HFF-Myc (cell line): ENCODE measurements around the gene CHRM5.
"Not testable (repeated sequence)": the region's sequence is repeated elsewhere in the genome, so short reads cannot be mapped to it uniquely, and the experiment has no call there.

Experiments used
- DNase-seq: peaks from one replicate; pipeline ENCODE4 v3.0.0-alpha.2; 2011; ENCODE audit warnings: low read depth; ENCODE audit errors: extremely low read depth
- H3K4me3 ChIP-seq: replicated peaks from 2 replicates; pipeline ENCODE4 v1.5.1; 2011; ENCODE audit warnings: low read depth, mild to moderate bottlenecking, control low read depth, low read length
- TF ChIP-seq, protein P1 (sequence below): IDR thresholded peaks from 2 replicates; pipeline ENCODE4 v1.5.1; 2012; ENCODE audit warnings: mild to moderate bottlenecking, low read depth, low read length, control low read depth; ENCODE audit errors: missing control alignments

Gene CHRM5

DNA sequence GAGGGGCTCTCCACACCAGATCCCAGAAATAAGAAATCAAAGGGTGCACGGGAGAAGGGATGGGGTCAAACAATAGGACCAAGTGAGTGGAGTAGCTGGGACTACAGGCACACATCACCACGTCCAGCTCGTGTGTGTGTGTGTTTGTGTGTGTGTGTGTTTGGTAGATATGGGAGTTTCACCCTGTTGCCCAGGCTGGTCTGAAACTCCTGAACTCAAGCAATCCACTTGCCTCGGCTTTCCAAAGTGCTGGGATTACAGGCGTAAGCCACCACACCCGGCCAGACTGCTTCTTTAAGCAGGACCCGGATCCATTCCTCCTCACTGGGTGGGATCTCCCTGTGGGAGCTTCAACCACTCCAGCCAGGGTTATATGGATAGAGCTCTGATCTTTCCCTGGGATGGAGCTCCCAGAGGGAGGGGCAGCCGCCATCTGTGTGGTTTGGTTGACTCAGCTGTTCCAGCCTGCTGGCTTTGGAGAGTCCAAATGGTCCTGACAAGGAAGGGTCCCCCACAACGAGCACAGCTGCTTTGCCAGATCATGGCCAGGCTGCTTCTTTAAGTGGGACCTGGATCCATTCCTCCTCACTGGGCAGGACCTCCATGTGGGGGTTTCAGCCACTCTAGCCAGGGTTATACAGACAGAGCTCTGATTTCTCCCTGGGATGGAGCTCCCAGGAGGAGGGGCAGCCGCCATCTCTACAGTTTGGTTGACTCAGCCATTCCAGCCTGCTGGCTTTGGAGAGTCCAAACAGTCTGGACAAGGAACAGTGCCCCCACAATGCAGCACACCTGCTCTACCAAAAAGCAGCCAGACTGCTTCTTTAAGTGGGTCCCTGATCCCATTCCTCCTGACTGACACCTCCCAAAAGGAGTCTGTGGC is 79.8 kb downstream of the CHRM5 start:
- no peak for DNase-seq
- TF ChIP-seq, protein P1, sequence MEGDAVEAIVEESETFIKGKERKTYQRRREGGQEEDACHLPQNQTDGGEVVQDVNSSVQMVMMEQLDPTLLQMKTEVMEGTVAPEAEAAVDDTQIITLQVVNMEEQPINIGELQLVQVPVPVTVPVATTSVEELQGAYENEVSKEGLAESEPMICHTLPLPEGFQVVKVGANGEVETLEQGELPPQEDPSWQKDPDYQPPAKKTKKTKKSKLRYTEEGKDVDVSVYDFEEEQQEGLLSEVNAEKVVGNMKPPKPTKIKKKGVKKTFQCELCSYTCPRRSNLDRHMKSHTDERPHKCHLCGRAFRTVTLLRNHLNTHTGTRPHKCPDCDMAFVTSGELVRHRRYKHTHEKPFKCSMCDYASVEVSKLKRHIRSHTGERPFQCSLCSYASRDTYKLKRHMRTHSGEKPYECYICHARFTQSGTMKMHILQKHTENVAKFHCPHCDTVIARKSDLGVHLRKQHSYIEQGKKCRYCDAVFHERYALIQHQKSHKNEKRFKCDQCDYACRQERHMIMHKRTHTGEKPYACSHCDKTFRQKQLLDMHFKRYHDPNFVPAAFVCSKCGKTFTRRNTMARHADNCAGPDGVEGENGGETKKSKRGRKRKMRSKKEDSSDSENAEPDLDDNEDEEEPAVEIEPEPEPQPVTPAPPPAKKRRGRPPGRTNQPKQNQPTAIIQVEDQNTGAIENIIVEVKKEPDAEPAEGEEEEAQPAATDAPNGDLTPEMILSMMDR, result no peak
- no peak overlapping the region for H3K4me3 ChIP-seq

DNA sequence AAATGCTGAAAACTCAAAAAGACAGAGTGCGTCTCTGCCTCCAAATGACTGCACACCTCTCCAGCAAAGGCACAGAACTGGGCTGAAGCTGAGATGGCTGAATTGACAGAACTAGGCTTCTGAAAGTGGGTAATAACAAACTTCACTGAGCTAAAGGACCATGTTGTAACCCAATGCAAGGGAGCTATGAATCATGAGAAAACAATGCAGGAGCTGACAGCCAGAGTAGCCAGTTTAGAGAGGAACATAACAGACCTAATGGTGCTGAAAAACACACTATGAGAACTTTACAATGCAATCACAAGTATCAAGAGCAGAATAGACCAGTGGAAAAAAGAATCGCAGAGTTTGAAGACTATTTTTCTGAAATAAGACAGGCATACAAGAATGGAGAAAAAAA is 80.8 kb downstream of the CHRM5 start:
- DNase-seq, result no peak
- TF ChIP-seq, protein P1, result no peak
- H3K4me3 ChIP-seq, result no peak overlapping the region

DNA sequence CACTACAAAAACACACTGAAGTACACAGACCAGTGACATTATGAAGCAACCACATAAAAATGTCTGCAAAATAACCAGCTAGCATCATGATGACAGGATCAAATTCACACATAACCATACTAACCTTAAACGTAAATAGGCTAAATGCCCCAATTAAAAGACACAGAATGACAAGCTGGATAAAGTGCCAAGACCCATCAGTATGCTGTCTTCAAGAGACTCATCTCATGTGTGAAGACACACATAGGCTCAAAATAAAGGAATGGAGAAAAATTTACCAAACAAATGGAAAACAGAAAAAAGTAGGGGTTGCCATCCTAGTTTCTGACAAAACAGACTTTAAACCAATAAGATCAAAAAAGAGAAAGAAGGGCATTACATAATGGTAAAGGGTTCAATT is 82.1 kb downstream of the CHRM5 start:
- not testable (repeated sequence) for H3K4me3 ChIP-seq, DNase-seq

DNA sequence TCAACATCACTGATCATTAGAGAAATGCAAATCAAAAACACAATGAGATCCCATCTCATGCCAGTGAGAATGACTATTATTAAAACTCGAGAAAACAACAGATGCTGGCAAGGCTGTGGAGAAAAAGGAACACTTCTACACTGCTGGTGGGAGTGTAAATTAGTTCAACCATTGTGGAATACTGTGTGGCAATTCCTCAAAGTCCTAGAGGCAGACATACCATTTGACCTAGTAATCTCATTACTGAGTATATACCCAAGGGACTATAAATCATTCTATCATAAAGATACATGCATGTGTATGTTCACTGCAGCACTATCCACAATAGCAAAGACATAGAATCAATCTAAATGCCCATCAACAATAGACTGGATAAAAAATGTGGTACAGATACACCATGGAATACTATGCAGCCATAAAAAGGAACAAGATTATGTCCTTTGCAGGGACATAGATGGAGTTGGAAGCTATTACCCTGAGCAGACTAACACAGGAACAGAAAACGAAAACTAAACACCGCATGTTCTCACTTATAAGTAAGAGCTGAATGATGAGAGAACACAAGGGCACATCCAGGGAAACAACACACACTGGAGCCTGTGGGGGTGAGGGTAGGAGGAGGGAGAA is 85.9 kb downstream of the CHRM5 start:
- DNase-seq, result no peak
- TF ChIP-seq, protein P1, result no peak
- no peak overlapping the region for H3K4me3 ChIP-seq

DNA sequence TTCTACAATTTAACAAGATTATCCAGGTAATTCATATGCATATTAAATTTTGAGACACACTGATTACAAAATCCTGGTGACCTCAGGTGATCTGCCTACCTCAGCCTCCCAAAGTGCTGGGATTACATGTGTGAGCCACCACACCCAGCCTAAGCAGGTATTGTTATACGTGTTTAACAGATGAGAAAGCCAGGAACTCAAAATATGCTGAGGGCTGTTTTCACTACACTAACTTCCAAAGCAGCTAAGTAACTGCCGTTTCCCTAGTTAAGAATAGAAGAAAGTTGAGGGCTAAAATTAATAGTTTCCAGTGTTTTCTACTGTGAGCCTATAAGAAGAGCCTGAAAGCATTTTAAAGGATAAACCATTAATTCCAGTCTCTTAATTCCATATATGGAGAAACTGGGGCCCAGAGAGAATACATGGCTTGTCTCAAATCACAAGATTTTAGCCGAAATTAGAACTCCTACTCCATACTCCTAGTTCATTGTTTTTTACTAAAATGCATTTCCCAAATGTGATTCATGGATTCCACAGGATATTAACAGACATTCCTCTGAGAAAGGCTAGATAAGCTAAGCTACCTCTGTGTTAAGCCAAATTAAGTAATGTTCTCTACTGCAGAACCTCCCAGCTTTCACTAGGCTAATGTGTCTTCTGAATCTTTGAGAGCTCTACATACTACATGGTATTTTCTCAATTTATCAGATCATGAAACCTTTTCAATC is 87.7 kb downstream of the CHRM5 start:
- TF ChIP-seq, protein P1, result no peak
- DNase-seq, result no peak
- no peak overlapping the region for H3K4me3 ChIP-seq

DNA sequence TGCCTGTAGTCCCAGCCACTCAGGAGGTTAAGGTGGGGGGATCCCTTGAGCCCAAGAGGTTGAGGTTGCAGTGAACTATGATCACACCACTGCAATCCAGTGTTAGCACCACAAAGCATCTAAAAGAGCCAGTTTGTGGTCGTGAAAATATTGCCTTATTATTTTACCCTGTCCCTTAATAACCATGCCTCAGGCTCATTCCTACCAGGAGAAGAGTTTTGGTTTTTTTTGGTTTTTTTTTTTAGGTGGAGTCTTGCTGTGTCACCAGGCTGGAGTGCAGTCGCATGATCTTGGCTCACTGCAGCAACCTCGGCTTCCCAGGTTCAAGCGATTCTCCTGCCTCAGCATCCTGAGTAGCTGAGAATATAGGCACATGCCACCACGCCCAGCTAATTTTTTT is 88.6 kb downstream of the CHRM5 start:
- no peak overlapping the region for H3K4me3 ChIP-seq
- TF ChIP-seq, protein P1, result no peak

DNA sequence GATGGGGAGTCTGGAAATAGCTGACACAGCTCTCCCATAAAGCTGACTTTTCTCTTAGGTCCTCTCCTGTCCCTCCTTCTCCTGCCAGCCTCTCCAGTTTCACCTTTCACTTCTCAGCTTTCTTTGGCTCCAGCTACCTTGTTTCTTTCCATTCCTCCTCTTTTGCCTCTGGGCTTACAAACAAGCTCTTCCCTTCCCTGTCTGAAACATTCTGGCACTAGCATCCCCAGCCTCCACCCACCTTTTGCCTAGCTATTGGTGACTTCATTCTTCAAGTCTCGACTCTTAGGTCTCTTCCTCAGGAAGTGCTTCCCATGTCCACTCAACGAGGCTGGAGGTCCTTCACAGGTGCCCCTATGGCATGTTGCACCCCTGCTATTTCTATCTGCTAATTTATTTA is 91.2 kb downstream of the CHRM5 start:
- H3K4me3 ChIP-seq, result no peak overlapping the region
- TF ChIP-seq, protein P1, result no peak
- no peak for DNase-seq

More for the DNA sequence above, 88.6 kb downstream of the CHRM5 start:
- DNase-seq, result no peak
